ENCODE measurements around the gene TMEM163. TPM values are rescaled to one million over a fixed set of nuclear protein-coding genes. Genes with fewer than 3 reads are reported as not detected.

Gene TMEM163
- total and polyA plus RNA-seq, 3 donors from 2014 or later = 24.0 to 44.3 (median 37.3) TPM

Other genes starting within 250 kb of the TMEM163 start
- not detected for gene ACMSD, start 119.6 kb upstream of the TMEM163 start, total RNA-seq
- gene ACMSD, start 119.6 kb upstream of the TMEM163 start, polyA plus RNA-seq (ENCODE audit: insufficient read depth, low read depth, low replicate concordance) = 0.25 TPM
- 10 to 100 TPM; 49.3 to 52.8 TPM for gene CCNT2, start 199.8 kb upstream of the TMEM163 start, total RNA-seq
- gene CCNT2, start 199.8 kb upstream of the TMEM163 start, polyA plus RNA-seq (ENCODE audit: insufficient read depth, low read depth, low replicate concordance) = 28.2 TPM